Measurements from ENCODE around the gene EXOC6B.

Gene EXOC6B

GRCh38 chr2:72442270-72442669, 383.6 kb downstream of the EXOC6B start:
- no peak for DNase-seq (ENCODE audit: extremely low spot score)
- CTCF ChIA-PET = no interaction called here
- no peak for TF ChIP-seq CTCF (IDR thresholded peaks at IDR 0.05; ENCODE audit: control extremely low read depth, extremely low read depth, low read depth, missing control alignments)
- POLR2A ChIA-PET = no interaction called here

- no peak for TF ChIP-seq CTCF (IDR thresholded peaks at IDR 0.05; ENCODE audit: control extremely low read depth, extremely low read depth, low read depth, missing control alignments)
- ChIA-PET POLR2A (no interaction called here), CTCF (interaction anchor here (1.1 kb wide), 1 partner anchor 12 kb away, joined by 3 read pairs; no protein-coding TSS in a partner anchor)
- no peak for DNase-seq (ENCODE audit: extremely low spot score)
Observed at GRCh38 chr2:72439892-72440291, 385.9 kb downstream of the EXOC6B start.

GRCh38 chr2:72438364-72438763, 387.5 kb downstream of the EXOC6B start:
- TF ChIP-seq CTCF (IDR thresholded peaks at IDR 0.05; ENCODE audit: control extremely low read depth, extremely low read depth, low read depth, missing control alignments) = no peak
- CTCF ChIA-PET = interaction anchor here (1.1 kb wide), 1 partner anchor 9 kb away, joined by 3 read pairs; no protein-coding TSS in a partner anchor
- no peak for DNase-seq (ENCODE audit: extremely low spot score)
- POLR2A ChIA-PET = no interaction called here

- DNase-seq (ENCODE audit: extremely low spot score) = no peak
- POLR2A ChIA-PET = no interaction called here
- no peak for TF ChIP-seq CTCF (IDR thresholded peaks at IDR 0.05; ENCODE audit: control extremely low read depth, extremely low read depth, low read depth, missing control alignments)
- CTCF ChIA-PET = no interaction called here
Observed at GRCh38 chr2:72431737-72432136, 394.1 kb downstream of the EXOC6B start.

- TF ChIP-seq CTCF (IDR thresholded peaks at IDR 0.05; ENCODE audit: control extremely low read depth, extremely low read depth, low read depth, missing control alignments) = no peak
- DNase-seq (ENCODE audit: extremely low spot score) = no peak
- ChIA-PET POLR2A (no interaction called here), CTCF (no interaction called here)
Observed at GRCh38 chr2:72427022-72427861, 398.6 kb downstream of the EXOC6B start.

- ChIA-PET POLR2A (no interaction called here), CTCF (no interaction called here)
- TF ChIP-seq CTCF (IDR thresholded peaks at IDR 0.05; ENCODE audit: control extremely low read depth, extremely low read depth, low read depth, missing control alignments) = no peak
- DNase-seq (ENCODE audit: extremely low spot score) = no peak
Observed at GRCh38 chr2:72425996-72426395, 399.8 kb downstream of the EXOC6B start.

Data from GM10248 (cell line).